ENCODE data around the gene SH2D3C. TPM values are rescaled to one million over a fixed set of nuclear protein-coding genes. Genes with fewer than 3 reads are reported as not detected.
"Not testable (repeated sequence)": the region's sequence is repeated elsewhere in the genome, so short reads cannot be mapped to it uniquely, and the experiment has no call there.

Gene SH2D3C
- total RNA-seq, 1 experiment from 2014 or later: not detected

GRCh38 chr9:127785023-127785932 is 6.8 kb upstream of the SH2D3C start:
- peak; percentile 72 for DNase-seq (ENCODE audit: low read depth)

DNA sequence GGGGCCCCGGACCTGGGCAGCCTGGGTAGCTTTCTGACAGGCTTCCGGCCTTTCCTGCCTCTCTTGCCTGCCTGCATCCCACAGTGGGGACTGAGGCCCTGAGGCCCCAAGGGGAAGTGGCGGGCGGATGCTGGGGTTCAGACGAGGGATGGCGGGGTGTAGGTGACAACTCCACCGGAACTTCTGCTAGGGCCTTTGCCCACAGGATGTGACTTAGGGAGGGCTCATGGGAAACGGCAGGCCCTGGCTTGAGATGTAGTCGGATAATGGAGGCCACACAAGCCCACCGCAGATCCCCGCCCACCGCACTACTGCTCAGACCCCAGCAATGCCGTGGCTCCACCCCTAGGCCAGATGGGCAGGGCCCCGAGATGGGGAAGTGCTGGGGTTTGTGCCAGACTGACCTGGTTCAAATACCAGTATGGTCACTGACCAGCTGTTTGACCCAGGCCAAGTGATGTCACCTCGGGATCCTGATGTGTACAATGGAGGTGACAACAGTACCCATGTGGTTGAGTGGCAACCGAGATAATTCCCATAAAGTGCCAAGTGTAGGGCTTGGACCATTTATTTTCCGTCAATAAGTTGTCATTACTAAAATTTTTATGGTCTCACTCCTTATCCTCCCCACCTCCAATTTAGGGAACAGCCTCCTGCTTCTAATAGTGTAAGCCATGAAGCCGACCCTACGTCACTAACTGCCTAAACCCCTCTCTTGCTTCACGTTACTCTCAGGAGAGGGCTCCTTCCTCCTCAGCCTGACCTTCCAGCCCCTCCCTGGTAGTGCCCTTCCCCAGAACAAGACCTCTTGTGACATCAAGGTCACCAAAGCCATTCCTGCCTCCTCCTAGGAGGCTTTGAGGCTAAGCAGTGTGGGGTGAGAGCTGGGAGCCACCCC is 4.9 kb upstream of the SH2D3C start:
- DNase-seq (ENCODE audit: low read depth): no peak

- DNase-seq (ENCODE audit: low read depth): no peak
Measured at GRCh38 chr9:127781806-127782205, 3.3 kb upstream of the SH2D3C start.

- not testable (repeated sequence) for DNase-seq (ENCODE audit: low read depth)
Measured at GRCh38 chr9:127780909-127781308, 2.4 kb upstream of the SH2D3C start.

DNA sequence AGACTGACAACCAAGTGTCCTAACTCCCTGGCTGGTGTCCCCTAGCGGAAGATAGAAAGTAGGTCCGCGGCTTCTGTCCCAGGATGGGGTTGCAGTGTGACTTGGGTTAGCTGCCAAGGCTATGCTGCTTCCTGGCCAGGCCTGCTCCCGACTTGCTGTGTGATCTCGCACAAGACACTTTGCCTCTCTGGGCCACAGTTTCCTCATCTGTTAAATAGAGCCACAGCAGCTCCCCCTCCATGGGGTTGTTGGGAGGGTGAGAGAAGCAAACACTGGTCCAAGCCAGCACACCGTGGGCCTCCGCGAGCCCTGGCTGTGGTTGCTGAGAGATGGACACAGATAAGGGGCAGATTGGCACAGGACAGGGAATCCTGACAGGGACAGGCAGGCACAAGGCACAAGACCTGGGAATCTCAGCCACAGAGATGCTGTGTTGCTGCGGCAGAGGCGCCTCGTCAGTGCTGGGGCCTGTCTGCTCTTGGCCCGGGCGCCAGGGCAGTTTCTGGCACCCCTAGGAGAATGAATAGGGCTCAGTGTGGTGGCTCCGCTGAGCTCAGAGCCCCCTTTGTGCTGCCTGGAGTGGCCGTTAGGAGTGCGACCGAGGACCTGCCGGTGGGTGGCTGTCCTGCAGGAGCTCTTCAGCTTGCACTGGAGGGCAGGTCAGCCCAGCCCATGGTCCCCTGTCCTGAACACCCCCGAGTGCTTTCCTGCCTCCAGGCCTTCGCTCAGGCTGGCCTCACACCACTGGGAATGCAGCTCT is 1.8 kb upstream of the SH2D3C start:
- no peak for DNase-seq (ENCODE audit: low read depth)

DNA sequence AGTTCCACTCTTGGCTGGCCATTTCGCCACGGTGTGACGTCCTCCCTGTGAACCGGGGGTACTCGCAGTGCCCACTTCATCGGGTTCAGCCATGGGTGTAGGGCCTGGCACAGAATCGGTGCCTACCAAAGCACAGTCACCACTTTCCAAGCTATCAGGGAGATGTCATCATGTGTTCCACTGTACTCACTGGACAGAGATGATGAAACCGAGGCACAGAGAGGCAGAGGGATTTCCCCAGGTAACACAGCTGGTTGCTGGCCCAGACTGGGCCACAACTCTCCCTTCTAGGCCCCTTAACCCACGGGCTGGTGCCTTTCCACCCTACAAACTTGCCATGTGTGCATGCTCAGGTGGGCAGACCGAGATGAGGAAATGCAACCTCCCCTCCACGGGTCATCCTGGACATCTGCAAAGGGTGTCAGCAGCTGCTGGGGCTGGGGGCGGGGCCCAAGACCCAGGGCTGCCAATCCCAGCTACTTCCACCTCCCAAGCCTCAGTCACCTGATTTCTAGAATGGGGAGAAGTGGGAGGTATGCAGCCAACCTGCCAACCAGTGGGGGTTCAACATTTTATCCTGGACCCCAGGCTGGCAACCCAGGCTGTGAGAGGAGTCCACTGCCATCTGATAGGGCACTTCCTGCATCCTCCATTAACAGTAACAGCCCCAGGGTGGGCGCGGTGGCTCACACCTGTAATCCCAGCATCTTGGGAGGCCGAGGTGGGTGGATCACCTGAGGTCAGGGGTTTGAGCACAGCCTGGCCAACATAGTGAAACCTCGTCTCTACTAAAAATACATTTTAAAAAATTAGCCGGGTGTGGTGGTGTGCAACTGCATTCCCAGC is 893 bp upstream of the SH2D3C start:
- no peak for DNase-seq (ENCODE audit: low read depth)

DNA sequence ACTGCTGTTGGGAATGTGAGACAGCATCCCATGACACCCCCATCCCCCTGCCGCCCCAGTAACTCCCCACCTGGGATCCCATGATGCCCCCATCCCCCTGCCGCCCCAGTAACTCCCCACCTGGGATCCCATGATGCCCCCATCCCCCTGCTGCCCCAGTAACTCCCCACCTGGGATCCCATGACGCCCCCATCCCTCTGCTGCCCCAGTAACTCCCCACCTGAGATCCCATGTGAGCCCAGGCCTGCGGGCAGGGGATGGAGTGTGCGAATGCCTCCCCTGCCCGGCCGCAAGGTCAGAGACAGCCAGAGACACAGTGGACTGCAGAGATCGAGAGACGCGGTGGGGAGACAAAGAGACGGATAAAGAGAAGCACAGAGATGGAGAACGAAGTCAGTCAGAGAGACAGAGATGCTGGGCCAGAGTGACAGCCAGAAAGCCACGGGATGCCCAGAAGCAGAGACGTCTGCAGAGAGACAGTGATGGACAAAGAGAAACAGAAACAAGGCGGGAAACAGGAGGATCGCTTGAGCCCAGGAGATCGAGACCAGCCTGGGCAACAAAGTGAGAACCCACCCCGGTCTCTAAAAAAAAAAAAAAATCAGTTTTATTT is 992 bp downstream of the SH2D3C start:
- DNase-seq (ENCODE audit: low read depth): no peak

DNA sequence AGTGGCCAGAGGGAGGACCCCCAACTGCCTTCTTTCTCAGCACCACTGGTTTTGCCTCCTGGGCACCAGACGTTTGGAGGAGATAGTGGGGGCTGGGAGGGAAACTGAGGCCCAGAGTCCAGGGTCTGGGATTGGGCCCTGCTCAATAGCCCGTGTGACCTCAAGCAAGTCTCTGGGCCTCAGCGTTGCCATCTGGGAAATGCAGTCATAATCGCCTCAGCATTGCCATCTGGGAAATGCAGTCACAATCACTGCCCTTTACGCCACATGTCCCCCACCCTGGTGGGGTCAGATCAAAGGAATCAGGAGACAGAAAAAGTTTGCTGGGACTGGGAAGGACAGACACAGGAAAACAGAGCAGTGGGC is 1.6 kb downstream of the SH2D3C start:
- DNase-seq (ENCODE audit: low read depth): no peak

- DNase-seq (ENCODE audit: low read depth): no peak
Measured at GRCh38 chr9:127776195-127776923, 2.1 kb downstream of the SH2D3C start.

DNA sequence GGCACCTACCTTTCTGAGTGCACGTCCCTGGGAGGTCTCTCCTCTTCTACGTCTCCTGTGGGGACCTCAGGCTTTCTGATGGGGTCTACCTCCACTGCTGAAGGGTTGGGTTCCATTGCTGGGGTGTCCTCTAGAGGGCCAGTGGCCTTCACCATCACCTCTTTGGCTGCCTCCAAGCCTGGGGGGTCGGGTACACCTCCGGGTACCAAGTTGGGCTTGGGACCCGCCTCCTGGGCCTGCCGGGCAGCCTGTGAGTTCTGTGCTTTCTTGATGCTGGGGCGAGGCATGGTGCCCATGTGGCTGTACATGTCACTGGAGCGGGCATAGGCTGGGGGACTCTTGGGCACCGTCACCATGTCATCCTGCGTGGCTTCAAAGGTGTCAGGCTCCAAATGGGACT is 4.5 kb downstream of the SH2D3C start:
- no peak for DNase-seq (ENCODE audit: low read depth)

GRCh38 chr9:127773272-127773671 is 5.2 kb downstream of the SH2D3C start:
- no peak for DNase-seq (ENCODE audit: low read depth)

DNA sequence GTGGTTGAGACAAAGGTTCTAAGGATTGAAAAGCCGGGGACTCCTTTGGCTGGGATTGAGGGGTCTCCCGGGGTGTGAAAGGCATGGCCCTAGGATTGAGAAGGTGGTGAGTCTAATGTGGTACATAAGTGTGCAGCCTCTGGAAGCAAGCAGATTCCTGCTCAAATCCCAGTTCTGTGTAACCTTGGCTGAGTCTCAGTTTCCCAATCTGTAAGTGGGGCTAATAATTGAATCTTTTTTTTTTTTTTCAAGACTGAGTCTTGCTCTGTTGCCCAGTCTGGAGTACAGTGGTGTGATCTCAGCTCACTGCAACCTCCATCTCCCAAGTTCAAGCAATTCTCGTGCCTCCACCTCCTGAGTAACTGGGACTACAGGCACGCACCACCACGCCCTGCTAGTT is 5.9 kb downstream of the SH2D3C start:
- DNase-seq (ENCODE audit: low read depth): no peak

DNA sequence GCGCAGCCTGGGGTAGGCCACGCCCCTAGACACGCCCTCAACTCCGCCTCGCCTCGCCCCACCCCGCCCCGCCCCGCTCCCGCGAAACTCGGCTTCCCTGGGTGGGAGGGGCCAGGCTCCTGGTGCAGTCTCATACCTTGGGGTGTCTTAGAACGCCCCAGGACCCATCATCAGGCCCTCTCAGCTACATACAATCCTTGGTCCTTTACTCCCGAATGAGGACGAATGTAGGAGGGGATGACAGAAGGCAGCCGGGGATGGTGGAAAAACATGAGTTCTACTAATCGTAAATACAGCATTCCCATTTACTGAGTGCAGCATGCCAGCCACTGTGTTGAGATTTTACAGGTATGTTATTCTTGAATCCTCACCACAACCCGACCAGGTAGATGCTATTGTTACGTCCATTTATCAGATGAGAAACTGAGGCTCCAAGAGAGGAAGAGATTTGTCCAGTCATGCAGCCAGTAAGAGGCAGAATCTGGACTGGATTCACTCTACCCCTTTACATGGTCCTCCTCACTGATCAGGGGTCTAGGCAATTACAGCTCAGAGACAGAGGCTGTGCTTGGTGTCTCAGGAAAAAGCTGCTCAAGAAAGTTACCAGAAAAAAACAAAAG is 6.8 kb downstream of the SH2D3C start:
- DNase-seq (ENCODE audit: low read depth): no peak

- peak; percentile 95 for DNase-seq (ENCODE audit: low read depth)
Measured at GRCh38 chr9:127770905-127771569, 7.4 kb downstream of the SH2D3C start.

DNA sequence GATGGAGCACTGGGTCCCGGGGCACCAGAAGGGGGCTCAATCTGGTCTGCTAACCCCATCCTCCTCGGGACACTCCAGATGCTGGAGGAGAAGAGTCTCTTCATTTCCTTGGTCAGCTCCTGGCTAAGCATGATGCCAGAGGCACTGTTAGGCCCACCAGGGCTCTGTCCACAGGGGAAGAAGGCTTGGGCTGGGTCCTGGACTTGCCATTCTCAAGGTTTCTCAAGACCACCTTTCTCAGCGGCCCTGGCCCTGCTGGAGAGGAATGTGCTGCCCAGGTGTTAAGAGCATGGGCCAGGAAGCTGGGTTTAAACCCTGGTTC is 7.9 kb downstream of the SH2D3C start:
- no peak for DNase-seq (ENCODE audit: low read depth)

- DNase-seq (ENCODE audit: low read depth): no peak
Measured at GRCh38 chr9:127769929-127770582, 8.4 kb downstream of the SH2D3C start.

- no peak for DNase-seq (ENCODE audit: low read depth)
Measured at GRCh38 chr9:127769101-127769500, 9.4 kb downstream of the SH2D3C start.

- no peak for DNase-seq (ENCODE audit: low read depth)
Measured at GRCh38 chr9:127768698-127769097, 9.8 kb downstream of the SH2D3C start.
